ENCODE results near the gene ICE1. TPM values are rescaled to one million over a fixed set of nuclear protein-coding genes. Genes with fewer than 3 reads are reported as not detected.

Gene ICE1
- total RNA-seq, 1 experiment from 2014 or later = 48.9 TPM

- no peak for TF ChIP-seq PRDM15 (CRISPR knock-in tag; IDR thresholded peaks at IDR 0.05)
These were observed 110.0 kb downstream of the ICE1 start (continued) for GRCh38 chr5:5532306-5533076.

GRCh38 chr5:5533927-5534326 lies 111.5 kb downstream of the ICE1 start:
- Mint-ChIP-seq H3K36me3 (peaks cover 3% of the 10 kb centered on the region), H3K9me3 (peaks cover 6% of the 10 kb centered on the region), H3K4me1 (peaks cover 28% of the 10 kb centered on the region), H3K4me3 (no peak overlapping the region), H3K27me3 (ENCODE audit: low read depth) (peaks cover 29% of the 10 kb centered on the region), H3K27ac (no peak overlapping the region)
- CTCF ChIA-PET = no interaction called here
- ATAC-seq (no peak), DNase-seq (ENCODE audit: low spot score) (no peak)
- POLR2A ChIA-PET = no interaction called here
- TF ChIP-seq PREB (CRISPR knock-in tag; IDR thresholded peaks at IDR 0.05; ENCODE audit: borderline replicate concordance) (no peak), GABPB1 (CRISPR knock-in tag; IDR thresholded peaks at IDR 0.05) (no peak), NR2C2 (CRISPR knock-in tag; IDR thresholded peaks at IDR 0.05) (no peak), E2F1 (CRISPR knock-in tag; IDR thresholded peaks at IDR 0.05) (no peak), RORB (CRISPR knock-in tag; IDR thresholded peaks at IDR 0.05) (no peak), E2F5 (CRISPR knock-in tag; IDR thresholded peaks at IDR 0.05) (no peak), ZBTB21 (CRISPR knock-in tag; IDR thresholded peaks at IDR 0.05; ENCODE audit: borderline replicate concordance) (no peak), TEAD1 (CRISPR knock-in tag; IDR thresholded peaks at IDR 0.05) (no peak), GRHL2 (CRISPR knock-in tag; IDR thresholded peaks at IDR 0.05; ENCODE audit: insufficient replicate concordance, severe bottlenecking) (no peak), MLX (CRISPR knock-in tag; IDR thresholded peaks at IDR 0.05) (no peak), JUN (CRISPR knock-in tag; IDR thresholded peaks at IDR 0.05) (no peak), NFYB (CRISPR knock-in tag; conservative IDR thresholded peaks at IDR 0.05; ENCODE audit: low read depth) (no peak), ZNF317 (CRISPR knock-in tag; IDR thresholded peaks at IDR 0.05; ENCODE audit: borderline replicate concordance, low read depth) (no peak), ATF3 (CRISPR knock-in tag; conservative IDR thresholded peaks at IDR 0.05) (no peak), CBFB (CRISPR knock-in tag; IDR thresholded peaks at IDR 0.05; ENCODE audit: low read depth) (no peak)

Measured in WTC11 (cell line).